Choroid plexus epithelial cell (primary cell): ENCODE results near the gene BMPR1A.
"Not testable (repeated sequence)": the region's sequence is repeated elsewhere in the genome, so short reads cannot be mapped to it uniquely, and the experiment has no call there.

Source experiments
- DNase-seq: peaks from one replicate; pipeline ENCODE4 v3.0.0-alpha.2; 2010; ENCODE audit warnings: low read depth
- H3K4me3 ChIP-seq: 2 replicates; pipeline ENCODE4 v1.5.1; 2011; ENCODE audit warnings: low read depth, mild to moderate bottlenecking, control low read depth, low read length, moderate library complexity
- CTCF ChIP-seq: conservative IDR thresholded peaks from 2 replicates; pipeline ENCODE4 v1.5.1; 2011; ENCODE audit warnings: low read depth, mild to moderate bottlenecking, control low read depth, inconsistent platforms, low read length, moderate library complexity

BMPR1A gene

GRCh38 chr10:86972613-86973380, 216.4 kb downstream of the BMPR1A start:
- TF ChIP-seq CTCF, result no peak
- no peak overlapping the region for H3K4me3 ChIP-seq
- no peak for DNase-seq

DNA sequence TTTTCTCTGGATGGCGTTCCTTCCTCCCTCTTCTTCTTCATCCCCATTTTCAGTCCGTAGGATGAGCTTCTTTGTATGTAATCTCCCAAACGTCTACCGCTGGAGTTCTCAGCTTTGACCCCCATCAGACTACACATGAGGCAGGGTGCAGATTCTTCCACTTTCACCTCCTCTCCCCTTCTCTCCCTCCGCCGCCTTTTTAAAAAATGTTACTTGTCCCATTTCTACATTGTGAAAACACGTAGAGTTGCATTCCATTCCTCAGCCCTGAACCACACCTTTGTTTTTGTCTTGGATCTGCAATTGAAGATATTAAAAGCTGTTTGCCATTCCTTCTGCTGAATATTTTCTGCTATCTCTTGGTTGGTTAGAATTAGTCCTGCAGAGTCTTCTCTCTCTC, 218.1 kb downstream of the BMPR1A start:
- no peak overlapping the region for H3K4me3 ChIP-seq
- TF ChIP-seq CTCF, result no peak
- DNase-seq, result no peak

GRCh38 chr10:86976362-86977056, 220.1 kb downstream of the BMPR1A start:
- no peak overlapping the region for H3K4me3 ChIP-seq
- DNase-seq, result no peak
- no peak for TF ChIP-seq CTCF

DNA sequence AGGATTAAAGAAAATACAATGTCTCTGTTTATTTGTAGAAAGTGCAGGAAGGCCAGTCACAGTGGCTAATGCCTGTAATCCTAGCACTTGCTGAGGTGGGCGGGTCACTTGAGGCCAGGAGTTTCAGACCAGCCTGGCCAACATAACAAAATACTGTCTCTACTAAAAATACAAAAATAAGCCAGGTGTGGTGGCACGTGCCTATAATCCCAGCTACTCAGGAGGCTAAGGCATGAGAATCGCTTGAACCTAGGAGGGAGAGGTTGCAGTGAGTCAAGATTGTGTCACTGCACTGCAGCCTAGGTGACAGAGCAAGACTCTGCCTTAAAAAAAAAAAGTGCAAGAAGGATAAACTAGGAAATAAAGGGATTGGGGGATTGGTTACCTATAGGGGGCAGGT, 222.0 kb downstream of the BMPR1A start:
- not testable (repeated sequence) for H3K4me3 ChIP-seq, DNase-seq

GRCh38 chr10:86979296-86979818, 222.9 kb downstream of the BMPR1A start:
- TF ChIP-seq CTCF, result no peak
- DNase-seq, result no peak

DNA sequence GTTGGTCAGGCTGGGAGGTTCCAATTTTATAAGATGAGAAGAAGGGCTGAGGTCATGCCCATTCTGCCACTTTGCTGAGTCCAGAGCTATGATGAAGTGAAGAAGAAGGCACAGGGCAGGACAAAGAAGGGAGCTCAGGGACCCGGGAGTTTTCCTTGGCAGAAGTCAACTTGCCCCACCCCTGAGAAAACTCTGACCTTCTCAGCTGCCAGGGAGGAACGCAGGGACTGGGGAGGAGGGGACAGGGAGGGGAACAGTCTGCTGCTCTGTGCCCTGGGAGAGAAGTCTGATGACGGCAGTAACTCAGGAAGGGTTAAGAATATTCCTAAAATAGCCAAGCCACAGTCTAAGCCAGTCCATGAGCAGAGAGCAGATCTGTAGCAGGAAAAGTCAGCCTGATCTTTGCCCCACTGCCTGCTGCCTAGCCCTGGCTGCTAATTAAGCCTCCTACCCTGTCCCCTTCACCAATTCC, 223.6 kb downstream of the BMPR1A start:
- no peak overlapping the region for H3K4me3 ChIP-seq
- TF ChIP-seq CTCF, result no peak
- DNase-seq, result no peak

More at GRCh38 chr10:86979296-86979818, 222.9 kb downstream of the BMPR1A start:
- H3K4me3 ChIP-seq, result no peak overlapping the region

DNA sequence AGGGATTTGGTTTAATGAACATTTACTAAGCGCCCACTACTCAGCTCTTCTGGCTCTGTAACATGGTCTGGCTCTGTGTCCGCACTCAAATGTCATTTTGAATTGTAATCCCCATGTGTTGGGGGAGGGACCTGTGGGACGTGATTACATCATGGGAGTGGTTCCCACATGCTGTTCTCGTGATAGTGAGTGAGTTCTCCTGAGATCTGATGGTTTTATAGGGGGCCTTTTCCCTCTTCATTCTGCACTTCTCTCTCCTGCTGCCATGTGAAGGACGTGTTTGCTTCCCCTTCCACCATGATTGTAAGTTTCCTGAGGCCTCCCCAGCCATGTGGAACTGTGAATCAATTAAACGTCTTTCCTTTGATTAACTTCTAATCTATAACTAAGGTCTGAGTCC, 224.6 kb downstream of the BMPR1A start:
- not testable (repeated sequence) for DNase-seq, H3K4me3 ChIP-seq

DNA sequence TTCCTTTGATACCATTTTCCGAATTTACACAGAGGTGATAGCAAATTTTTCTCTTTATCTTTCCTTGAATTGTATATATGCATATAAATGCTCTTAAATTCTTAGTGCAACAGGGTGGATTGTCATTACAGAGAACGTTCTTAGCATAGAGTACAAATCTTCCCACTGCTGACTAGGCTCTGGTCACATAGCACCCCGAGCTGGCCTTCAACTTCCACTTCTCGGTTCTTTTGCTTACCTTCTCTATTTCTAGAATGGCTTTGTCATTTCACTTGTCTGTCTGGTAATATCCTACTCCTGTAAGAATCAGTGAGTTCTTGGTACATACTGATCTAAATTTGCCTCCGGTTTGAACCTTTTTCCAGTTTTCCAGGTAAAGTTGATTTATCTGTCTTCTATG, 225.3 kb downstream of the BMPR1A start:
- no peak overlapping the region for H3K4me3 ChIP-seq
- TF ChIP-seq CTCF, result no peak
- DNase-seq, result no peak
